ENCODE data around the gene IFITM2.
"Not testable (repeated sequence)": the region's sequence is repeated elsewhere in the genome, so short reads cannot be mapped to it uniquely, and the experiment has no call there.

IFITM2 gene

DNA sequence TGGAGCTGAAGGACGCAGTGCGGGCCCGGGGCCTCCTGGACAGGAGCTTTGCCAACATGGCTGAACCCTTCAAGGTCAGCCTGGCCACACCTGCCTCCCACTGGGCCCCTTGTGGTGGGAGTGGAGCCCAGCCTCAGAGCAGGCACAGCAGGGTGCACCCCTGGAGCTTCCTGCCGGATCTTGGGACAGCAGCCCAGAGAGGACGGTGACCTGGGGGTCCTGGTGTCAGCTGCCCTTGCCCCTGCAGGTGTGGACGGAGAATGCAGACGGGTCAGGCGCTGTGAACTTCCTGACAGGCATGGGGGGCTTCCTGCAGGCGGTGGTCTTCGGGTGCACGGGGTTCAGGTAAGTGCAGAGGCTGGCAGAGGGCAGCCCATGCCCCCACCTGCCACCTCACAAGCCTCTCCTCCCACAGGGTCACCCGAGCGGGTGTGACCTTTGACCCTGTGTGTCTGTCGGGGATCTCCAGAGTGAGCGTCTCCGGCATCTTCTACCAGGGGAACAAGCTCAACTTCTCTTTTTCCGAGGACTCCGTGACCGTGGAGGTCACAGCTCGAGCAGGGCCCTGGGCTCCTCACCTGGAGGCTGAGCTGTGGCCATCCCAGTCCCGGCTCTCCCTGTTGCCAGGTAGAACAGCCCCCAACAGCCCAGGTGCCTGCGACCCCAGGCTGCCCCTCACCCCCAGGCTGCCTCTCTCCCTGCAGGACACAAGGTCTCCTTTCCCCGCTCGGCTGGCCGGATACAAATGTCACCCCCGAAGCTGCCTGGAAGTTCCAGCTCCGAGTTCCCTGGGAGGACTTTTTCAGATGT, 13.6 kb upstream of the IFITM2 start:
- no peak for DNase-seq

DNA sequence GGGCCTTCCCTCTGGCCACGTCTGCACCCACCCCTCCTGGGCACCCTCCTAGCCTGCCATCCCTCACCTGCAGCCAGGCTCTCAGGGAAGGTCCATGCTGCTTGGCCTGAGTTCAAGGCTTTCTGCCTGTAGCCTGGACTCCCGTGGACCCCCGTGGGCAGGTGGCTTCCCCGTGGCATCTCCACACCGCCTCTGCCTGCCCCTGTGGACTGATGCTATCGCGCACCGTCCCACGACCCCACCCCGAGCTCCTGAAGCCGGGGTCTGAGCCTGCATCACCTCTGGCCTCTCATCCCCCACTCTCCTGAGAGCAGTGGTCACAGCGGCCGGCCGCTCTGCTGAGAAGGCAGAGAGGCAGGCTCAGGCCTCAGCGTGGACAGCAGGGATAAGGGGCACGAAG, 12.8 kb upstream of the IFITM2 start:
- DNase-seq: no peak

DNA sequence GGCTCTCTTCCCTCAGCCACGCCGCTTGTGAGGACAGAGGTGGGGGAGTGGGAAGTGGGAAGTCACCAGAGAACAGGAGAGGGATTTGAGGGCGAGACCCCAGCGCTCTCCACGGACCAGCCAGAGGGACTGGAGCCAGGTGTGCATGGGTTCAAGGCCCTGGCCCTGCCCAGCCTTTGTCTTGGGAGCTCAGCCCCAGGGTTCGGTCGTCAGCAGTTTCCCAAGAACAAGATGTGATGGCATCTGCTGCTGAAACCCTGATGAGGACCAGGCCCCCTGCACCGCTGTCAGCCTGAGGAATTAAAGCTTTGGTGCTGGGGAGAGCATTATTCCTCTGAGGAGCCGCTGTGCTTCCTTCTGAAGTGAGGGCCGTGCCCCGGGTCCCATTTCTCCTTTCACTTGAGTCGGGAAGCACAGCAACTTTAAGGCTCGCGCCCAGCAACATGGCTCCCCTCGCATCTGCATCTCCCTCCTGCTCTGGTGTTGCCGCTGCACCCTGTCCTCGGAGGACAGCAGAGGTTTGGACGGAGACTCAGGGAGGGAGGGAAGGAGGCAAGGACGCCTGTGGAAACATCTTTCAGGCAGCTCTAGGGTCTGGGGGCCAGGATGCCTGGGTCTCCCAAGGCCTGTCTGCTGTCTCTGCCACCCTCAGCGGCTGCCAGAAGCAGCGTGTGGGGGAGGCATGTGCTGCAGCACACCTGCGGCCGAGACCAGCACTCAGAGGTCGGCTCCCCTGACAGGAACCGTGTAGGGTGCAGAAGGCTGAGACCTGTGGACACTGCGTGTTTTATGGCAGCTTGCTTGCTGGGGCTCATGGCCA, 12.1 kb upstream of the IFITM2 start:
- DNase-seq: no peak

DNA sequence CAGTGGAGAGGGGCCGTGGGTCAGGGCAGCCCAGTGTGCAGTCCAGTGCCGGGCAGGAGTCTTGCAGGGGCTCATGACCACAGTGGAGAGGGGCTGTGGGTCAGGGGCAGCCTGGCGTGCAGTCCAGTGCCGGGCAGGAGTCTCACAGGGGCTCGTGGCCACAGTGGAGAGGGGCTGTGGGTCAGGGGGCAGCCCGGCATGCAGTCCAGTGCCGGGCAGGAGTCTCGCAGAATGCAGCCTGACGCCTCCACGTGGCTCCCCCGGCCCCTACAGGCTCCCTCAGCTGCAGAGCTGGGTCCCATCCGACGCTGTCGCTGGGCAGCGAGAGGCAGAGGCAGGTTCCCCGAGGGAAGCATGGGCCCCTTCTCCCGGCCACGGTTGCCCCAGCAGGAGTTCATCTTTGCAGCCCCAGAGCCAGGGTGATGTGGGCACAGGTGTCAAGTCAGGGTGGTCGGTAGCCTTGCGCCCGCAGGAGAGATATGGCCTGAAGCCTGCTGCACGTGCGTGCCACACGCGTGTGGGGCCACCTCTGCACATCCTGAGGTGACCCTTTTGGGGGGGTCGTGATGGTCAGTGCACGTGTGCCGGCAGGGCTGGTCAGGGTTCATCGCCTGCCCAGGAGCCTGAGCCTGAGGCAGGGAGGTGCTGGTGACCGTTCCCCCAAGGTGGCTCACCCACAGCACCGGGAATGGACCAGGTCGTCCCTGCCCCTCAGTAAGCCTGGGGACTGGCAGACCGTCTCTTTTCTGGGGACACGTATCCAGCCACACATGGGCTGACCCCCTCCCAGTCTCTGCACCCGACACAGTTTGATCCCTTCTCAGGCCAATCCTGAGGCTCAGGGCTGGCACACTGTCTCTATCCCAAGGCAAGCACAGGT, 11.2 kb upstream of the IFITM2 start:
- DNase-seq: no peak

DNA sequence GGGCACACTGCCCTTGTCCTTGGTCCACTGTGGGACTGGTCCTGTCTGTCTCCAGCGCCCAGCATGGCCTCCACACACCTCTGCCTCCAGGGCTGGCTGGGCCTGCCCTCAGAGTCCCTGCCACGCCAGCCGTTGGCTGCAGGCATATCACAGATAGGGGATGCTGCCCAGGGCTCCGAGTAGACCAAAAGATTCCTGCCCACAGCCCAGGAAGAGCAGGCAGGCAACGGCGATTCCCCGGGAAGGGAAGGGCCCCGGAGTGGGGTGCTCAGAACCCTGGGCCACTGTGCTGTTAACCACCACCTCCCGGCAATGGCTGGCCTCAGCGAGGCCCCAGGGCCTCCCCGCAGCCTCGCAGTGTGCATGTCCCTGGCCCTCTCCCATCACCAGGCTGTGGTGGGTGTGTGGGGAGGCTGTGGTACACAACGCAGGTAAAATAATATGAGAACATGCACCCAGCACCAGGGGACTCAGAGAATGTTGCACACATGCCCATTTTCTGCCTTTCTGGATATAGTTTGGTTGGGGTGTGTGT, 10.5 kb upstream of the IFITM2 start:
- DNase-seq: no peak

DNA sequence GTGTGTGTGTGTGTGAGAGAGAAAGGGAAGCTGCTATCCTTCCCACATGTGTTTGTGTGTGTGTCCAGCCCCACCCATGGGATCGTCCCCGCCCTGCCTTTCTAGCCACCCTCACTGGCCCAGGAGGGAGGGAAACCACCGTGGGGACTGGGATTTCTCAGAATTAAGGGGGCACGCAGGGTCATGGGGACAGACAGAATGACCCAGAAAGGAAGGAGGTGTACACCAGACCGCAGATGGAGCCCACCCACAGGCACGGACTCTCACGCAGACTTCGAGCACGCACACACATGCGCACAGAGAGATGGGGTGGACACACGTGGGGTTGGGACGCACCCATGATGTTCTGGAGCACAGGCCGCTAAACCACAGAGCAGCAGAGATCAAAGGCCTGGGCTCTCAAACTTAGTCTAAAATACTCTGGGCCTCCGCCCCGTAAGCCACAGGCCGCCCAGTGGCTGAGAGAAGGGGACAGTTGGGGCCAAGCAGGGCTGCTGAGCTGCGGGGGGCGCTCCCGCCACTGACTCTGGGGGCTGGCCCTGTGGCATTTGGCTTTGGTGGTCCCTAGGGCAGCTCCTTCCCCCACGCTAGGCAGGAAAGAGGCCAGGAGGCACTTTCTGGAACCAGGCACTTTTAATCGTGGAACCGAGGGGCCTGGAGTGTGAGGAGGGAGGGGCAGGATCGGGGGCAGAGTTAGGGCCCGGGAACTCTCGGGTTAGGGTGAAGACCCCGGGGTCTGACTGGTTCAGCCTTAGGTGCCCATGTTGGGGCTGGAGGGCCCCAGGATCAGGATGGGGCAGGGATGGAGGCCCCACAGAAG, 9.8 kb upstream of the IFITM2 start:
- DNase-seq: no peak

DNA sequence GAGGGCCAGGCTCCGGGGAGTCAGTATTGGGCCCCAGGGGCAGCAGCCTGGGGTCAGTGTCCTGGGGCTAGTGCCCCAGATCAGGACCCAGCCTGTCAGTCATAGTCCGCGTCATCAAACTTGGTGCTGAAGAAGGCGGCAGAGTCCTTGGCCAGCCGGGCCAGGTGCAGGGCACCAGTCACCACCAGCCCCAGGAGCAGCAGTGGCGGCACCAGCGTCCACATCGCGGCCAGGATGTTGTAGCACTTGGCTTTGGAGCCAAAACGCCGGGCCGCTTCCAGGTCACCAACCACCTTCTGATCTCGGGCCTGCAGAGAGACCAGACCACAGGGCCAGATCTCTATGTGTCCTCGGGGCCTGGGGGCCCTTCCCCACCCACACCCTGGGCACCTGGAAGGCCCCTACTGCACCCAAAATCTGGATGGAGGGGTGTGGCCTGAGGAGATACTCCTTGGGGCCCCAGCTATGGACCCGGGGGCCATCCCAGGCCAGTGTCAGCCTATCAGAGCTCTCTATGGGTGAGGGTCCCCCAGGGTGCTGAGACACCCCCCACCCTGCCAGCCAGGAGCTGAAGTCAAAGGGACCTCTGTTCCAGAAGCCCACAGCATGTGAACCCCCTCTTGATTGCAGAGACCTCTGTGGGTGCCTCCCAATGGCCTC, 9.1 kb upstream of the IFITM2 start:
- no peak for DNase-seq

DNA sequence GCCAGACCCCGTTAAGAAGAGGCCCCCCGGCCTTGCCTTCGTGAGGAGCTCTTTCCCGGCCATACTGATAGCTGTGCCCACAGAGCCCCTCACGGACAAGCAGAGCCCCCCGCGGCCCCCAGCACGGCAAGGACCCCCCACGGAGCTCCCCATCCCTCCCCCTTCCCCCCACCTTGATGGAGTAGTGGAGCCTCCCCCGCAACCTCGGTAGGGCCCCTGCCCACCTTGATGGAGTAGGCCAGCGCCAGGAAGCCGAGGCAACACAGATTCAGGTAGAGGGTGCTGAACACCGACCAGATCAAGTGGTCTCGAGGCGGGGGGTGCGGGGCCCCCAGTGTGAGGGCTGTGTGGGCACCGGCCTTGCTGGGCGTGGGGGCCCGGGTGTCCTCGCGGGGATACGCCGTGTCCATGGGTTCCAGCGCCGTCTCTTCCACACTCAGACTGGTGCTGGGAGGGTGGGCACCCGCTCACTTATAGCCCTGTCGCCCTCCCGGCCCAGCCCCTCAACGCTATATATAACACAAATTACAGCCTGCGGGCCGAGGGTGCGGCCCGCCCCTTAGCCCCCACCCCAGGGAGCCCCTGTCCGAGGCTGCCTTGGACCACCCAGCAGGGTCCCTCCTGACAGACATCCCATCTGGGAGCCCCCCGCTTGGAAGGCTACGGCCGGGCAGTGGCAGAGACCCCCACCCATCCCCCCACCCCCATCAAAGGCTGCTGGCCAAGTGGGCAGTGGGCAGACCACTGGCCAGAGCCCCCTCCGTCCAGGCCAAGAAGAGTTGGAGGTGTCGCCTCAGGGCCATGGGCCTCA, 8.3 kb upstream of the IFITM2 start, which contains the start of gene IFITM5:
IFITM5 (minus strand) TSS at position 446 of the 811 bp plus-strand sequence; CDS start at position 410, 36 bp downstream.
- no peak for DNase-seq

DNA sequence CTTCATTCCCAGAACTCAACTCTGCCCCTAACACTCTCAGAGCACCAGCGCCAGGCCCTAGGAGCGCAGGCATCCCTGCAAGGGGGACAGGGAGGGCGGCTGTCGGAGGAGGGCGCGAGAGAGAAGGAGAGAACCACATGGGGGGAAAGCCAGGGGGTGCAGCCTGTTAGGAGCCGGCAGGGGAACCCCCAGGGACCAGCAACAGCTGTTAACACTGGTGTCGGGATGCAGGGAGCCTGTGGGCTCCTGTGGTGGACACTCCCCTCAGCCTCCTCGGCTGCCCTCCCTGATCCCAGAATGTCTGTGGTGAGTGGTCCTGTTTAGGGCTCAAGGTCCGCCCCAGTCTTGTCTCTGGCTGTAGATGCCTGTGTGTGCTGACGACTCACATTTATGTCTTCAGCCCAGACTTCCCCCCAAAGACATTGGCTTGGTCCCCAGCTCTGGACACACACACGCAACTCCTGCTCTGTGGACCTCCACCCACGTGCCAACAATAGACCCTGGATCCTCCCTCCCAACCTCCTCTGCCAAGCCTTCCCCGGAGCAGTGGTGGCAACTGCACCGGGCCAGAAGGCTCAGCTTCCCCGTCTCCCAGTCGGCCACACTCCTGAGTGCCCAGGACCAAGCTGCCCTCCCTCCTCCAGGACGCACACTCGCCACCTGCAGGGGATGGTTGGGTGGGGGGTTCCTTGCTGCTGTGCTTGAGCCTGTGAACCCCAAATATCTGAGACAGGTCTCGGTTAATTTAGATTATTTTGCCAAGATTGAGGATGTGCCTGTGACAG, 7.5 kb upstream of the IFITM2 start:
- no peak for DNase-seq

DNA sequence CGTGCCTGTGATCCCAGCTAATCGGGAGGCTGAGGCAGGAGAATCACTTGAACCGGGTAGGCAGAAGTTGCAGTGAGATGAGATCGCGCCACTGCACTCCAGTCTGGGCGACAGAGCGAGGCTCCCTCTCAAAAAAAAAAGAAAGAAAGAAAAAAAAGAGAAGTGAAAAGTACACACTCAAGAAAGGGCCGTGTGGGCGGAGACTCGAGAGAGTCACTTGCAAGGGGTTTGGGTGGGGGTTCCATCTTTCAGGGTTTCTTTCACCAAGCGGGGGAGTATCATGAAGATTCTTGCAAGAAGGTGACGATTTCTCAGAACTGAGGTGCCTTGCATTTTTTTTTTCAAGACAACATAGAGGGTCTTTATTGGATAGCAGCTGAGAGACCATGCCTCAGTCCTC, 4.3 kb upstream of the IFITM2 start:
- no peak for DNase-seq

DNA sequence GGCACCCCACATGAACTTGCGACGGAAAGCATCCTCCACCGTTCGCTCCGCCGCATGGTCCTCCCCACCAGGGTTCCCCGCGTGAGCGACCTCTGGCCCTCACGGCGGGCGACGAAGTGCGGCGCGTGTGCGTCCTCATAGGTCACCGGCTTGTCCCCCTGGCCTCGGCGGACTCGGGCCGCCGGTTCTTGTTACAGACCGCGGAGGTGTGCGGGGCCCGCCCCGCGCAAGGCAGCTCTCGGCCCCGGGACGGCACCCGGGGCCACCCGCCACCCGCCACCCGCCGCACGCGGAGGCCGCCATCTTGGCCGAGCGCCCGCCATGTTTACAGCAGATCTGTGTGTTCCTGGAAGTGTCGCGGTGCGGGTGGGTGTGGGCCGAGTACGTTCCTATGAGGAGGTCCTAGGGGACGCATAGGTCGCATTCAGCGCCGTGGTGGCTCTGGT, 3.5 kb upstream of the IFITM2 start:
- DNase-seq: no peak

DNA sequence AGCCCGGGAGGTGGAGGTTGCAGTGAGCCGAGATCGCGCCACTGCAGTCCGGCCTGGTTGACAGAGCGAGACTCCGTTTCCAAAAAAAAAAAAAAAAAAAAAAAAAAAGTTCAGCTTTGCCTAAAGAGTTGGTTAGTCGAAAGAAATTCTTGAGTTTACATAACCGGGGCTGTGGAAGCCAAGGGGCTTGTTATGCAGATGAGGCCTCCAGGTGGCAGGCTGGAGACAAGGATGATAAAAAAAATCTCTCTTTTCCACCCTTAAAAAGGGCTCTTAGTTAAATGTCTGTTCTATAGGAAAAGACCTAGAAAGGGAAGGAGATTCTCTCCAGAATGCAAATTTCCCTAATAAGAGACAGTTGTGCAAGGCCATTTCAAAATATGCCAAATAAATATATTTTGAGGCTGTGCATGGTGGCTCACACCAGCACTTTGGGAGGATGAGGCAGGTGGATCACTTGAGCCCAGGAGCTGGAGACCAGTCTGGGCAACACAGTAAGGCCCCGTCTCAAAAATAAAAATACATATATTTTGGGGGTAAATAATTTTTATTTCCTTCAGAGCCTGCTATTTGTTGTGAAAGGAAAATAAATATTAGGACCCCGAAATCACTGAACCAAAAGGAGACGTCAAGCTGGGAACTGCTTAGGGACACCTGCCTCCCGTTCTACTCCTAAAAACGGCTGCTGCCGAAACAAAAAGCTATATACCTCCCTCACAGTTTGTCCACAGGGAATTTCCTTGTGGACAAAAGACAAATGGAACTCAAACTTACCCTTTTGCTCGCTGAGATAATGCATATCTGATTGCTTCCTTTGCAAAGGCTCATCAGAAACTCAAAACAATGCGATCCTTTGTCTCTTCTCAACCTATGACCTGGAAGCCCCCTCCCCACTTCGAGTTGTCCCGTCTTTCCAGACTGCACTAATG, 2.4 kb upstream of the IFITM2 start:
- no peak for DNase-seq

DNA sequence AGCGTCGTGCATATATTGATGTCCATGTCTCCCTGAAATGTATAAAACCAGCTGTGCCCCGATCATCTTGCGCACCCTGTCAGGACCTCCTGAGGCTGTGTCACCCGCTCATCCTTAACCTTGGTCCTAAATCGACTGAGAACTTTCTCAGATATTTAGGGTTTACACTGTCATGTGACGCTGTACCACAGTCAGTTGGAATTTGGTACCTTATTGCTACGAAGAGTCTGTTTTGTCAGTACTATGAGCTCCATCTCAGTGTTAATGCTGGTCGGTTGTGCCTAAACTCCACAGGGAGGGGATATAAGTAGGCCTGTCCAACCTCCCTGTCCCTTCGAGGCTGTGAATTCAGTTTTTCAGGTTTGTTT, 1.8 kb upstream of the IFITM2 start:
- DNase-seq: no peak

DNA sequence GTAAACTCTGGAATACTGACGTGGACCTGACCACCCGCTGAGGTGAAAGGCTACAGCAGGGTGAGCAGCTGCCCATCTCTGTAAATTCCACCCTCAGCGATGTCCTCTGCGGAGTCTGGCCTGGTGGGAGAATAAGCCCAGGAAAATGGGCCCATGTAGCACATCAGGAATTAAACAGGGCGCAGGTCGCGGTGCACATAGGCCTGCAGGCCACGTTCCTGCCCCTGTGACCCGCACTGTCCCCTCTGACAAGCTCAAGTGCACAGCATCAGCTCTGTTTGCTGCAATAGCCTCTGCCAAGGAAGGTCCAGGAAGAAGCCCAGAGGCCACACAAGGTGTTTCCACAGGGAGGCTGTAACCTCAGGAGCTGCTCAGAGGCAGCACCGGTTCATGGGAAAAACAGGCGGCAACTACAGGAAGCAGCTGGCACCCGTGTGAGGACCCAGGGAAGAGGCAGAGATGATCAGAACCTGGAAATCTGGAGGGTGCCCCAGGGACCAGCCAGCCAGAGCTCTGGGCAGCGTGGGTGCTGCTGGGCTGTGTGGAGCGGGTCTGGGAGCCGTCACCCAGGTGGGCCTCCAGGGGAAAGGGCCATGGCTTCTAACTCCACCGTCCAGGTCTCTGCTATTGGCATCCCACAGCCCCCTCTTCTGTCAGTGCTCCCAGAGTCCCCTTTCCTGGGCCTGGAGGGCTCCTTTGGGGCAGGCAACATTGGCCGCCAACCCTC, 808 bp upstream of the IFITM2 start:
- DNase-seq: no peak

DNA sequence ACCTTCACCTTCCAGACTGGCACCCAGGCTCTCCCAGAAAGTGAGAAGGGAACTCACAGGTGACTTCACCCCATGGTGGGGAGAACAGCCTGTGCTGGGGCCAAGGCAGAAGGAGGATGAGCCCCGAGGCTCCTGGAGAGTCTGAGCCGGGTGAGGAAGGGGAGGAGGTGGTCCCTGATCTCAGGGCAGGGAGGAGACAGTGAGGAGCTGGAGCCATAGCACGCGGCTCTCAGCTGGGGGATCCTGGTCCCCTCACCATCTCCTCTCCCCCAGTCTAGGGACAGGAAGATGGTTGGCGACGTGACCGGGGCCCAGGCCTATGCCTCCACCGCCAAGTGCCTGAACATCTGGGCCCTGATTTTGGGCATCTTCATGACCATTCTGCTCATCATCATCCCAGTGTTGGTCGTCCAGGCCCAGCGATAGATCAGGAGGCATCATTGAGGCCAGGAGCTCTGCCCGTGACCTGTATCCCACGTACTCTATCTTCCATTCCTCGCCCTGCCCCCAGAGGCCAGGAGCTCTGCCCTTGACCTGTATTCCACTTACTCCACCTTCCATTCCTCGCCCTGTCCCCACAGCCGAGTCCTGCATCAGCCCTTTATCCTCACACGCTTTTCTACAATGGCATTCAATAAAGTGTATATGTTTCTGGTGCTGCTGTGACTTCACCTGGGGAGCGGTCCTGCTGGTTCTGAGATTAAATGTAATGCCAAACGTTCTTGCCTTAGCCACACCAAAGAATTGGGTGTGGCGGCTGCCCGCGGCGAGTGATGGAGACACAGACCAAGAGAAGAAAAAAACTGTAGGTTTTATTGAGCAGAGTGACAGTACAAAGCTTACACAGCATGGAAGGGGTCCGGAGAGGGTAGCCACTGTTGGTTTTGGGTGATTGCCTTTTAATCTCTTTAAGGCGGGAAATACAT, 1.4 kb downstream of the IFITM2 start:
- not testable (repeated sequence) for DNase-seq

DNA sequence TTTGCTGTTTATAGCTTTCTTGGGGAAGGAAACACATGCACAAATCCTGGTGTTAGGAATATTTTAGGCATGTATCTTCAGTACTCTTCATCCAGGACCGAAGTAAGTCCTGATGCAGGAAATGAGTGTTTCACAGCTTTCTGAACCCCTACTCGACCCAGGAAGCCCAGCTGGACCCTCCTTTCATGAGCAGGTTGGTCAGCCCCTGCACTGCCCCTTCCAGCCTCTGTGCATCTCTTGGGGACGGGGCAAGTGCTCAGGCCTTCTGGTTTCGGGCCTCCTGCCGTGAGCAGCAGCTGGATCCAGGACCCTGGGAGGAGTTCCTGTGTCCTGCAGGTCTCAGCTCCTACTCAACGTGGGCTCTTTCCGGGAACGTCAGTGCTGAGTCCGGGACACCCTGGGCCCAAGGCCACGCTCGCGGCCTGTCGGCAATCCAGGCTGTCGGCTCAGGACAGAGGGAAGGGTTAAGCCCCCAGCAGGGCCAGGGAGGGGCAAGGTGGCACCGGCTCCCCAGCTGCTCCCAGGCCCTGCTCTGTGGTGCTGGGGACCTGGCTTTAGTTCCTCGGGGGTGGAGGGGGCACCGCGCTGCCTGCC, 2.5 kb downstream of the IFITM2 start:
- not testable (repeated sequence) for DNase-seq
